ENCODE data around the gene CFAP20DC. TPM values are rescaled to one million over a fixed set of nuclear protein-coding genes. Genes with fewer than 3 reads are reported as not detected.

Gene CFAP20DC
- total and polyA plus RNA-seq, 2 of the 8 experiments (the other 6 are each of a cell fraction or from before 2014, with no cell fraction given) = 2.2 to 2.8 TPM

DNA sequence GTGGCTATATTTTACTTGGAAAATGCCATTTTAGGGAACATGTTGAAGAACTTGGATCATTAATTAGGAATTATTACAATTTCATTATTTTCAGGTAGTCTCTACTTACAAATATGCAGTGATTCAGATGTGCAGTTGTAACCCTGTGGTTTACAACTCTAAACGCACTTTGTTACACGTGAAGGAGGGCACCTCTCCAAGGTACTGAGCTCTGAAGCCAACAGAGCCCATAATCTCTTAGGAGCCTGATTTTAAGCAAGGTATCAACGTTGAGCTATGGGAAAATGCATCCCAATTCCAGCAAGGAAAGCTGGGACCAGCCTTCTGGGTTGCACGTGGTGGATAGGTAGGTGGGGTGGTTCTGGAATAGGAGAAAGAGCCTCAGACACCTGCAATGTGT lies 301.8 kb downstream of the CFAP20DC start:
- no peaks in the 10 kb centered on the region for H3K23me2 ChIP-seq (ENCODE audit: low read depth, low read length)
- no peak overlapping the region for H3K9ac ChIP-seq (replicated peaks in 1 of 4; ENCODE audit: extremely low read depth in 1 of 4, low read depth in 3 of 4, low read length in 3 of 4)
- no peak overlapping the region for H3K23ac ChIP-seq (ENCODE audit: insufficient read length)
- H2AFZ ChIP-seq (ENCODE audit: low read length) = no peak overlapping the region
- no peak overlapping the region for H4K5ac ChIP-seq (ENCODE audit: insufficient read length, low read depth, low read length)
- H4K20me1 ChIP-seq (replicated peaks in 1 of 2; ENCODE audit: control insufficient read depth in 1 of 2, insufficient read depth in 2 of 2, low read length in 2 of 2) = no peaks in the 10 kb centered on the region
- H2BK20ac ChIP-seq (ENCODE audit: low read length) = no peak overlapping the region
- no peak overlapping the region for H3K27ac ChIP-seq (ENCODE audit: low read depth, low read length)
- H3K79me1 ChIP-seq (ENCODE audit: low read depth, low read length) = no peaks in the 10 kb centered on the region
- no peak overlapping the region for H2BK15ac ChIP-seq (ENCODE audit: low read length)
- H2BK120ac ChIP-seq (replicated peaks; ENCODE audit: low read depth, low read length) = no peak overlapping the region
- no peak overlapping the region for H3K4me2 ChIP-seq (ENCODE audit: insufficient read depth in 1 of 2, low read depth in 2 of 2, low read length in 2 of 2)
- H3K9me3 ChIP-seq (ENCODE audit: insufficient read depth in 2 of 2, low read depth in 1 of 2, low read length in 1 of 2) = no peaks in the 10 kb centered on the region
- no peak overlapping the region for H3K56ac ChIP-seq (replicated peaks; ENCODE audit: insufficient read length, low read depth, low read length)
- FAIRE-seq = no peak
- H3K18ac ChIP-seq (ENCODE audit: extremely low read depth, low read length) = no peak overlapping the region
- no peak overlapping the region for H3K4ac ChIP-seq (replicated peaks; ENCODE audit: insufficient read length, low read depth, low read length)
- H2BK5ac ChIP-seq (ENCODE audit: low read depth, low read length) = no peak overlapping the region
- no peak overlapping the region for H3K14ac ChIP-seq (ENCODE audit: insufficient read length)
- 53% methylated on average over 4 of the region's 4 CpGs; no CpG with 5 or more reads in 1 of the 2 experiments for WGBS, 2 experiments (ENCODE audit: extremely low coverage in 1 of 2, insufficient coverage in 1 of 2, insufficient read length in 1 of 2, insufficient replicate concordance in 2 of 2, low coverage in 1 of 2, low lambda C conversion rate in 2 of 2, missing lambda C conversion rate in 1 of 2)
- DNase-seq (ENCODE audit: low read depth in 1 of 2, low spot score in 2 of 2) = no peak
- CTCF ChIA-PET (ENCODE audit: partially characterized antibody) = interaction anchor here (1.4 kb wide), 1 partner anchor 75 kb away, joined by 6 read pairs; no protein-coding TSS in a partner anchor
- TF ChIP-seq BCL11A (IDR thresholded peaks at IDR 0.05; ENCODE audit: low read depth in 2 of 2, low read length in 2 of 2) = no peak
- TF ChIP-seq RNF2 (IDR thresholded peaks at IDR 0.05; ENCODE audit: borderline replicate concordance, low read depth, low read length, missing control alignments, poor library complexity, severe bottlenecking) = no peak
- TF ChIP-seq RXRA (IDR thresholded peaks at IDR 0.05; ENCODE audit: insufficient read depth, low read depth, low read length) = no peak
- TF ChIP-seq CHD2 (IDR thresholded peaks at IDR 0.05; ENCODE audit: low read length) = no peak
- TF ChIP-seq SP1 (IDR thresholded peaks at IDR 0.05; ENCODE audit: low read depth, low read length) = no peak
- no peak for TF ChIP-seq TBP (IDR thresholded peaks at IDR 0.05; ENCODE audit: low read depth, low read length)
- no peak for TF ChIP-seq JUN (IDR thresholded peaks at IDR 0.05; ENCODE audit: low read depth, low read length)
- TF ChIP-seq CEBPB (IDR thresholded peaks at IDR 0.05; ENCODE audit: low read depth, low read length) = no peak
- TF ChIP-seq TCF12 (IDR thresholded peaks at IDR 0.05; ENCODE audit: low read depth, low read length) = no peak
- TF ChIP-seq CREB1 (IDR thresholded peaks at IDR 0.05) = no peak
- TF ChIP-seq, protein P1, sequence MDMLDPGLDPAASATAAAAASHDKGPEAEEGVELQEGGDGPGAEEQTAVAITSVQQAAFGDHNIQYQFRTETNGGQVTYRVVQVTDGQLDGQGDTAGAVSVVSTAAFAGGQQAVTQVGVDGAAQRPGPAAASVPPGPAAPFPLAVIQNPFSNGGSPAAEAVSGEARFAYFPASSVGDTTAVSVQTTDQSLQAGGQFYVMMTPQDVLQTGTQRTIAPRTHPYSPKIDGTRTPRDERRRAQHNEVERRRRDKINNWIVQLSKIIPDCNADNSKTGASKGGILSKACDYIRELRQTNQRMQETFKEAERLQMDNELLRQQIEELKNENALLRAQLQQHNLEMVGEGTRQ (IDR thresholded peaks at IDR 0.05; ENCODE audit: low read length) = no peak
- no peak for TF ChIP-seq RBBP5 (IDR thresholded peaks at IDR 0.05; ENCODE audit: borderline replicate concordance, low read depth, low read length)
- H2AK5ac ChIP-seq (ENCODE audit: low read depth, low read length) = no peak overlapping the region
- no peak overlapping the region for H2BK12ac ChIP-seq (ENCODE audit: low read depth, low read length)
- H3K36me3 ChIP-seq (ENCODE audit: control insufficient read depth in 2 of 4, insufficient read depth in 4 of 4, low read length in 3 of 4) = no peaks in the 10 kb centered on the region
- no peaks in the 10 kb centered on the region for H3K79me2 ChIP-seq (ENCODE audit: control insufficient read depth in 1 of 2, insufficient read depth in 2 of 2, low read length in 2 of 2)
- POLR2A ChIA-PET (ENCODE audit: partially characterized antibody) = interaction anchor here (0.9 kb wide), 1 partner anchor 28 kb away, joined by 3 read pairs; no protein-coding TSS in a partner anchor
- no peak overlapping the region for H4K91ac ChIP-seq (replicated peaks; ENCODE audit: insufficient read length, low read length)
- H3K4me3 ChIP-seq (ENCODE audit: extremely low read depth in 1 of 4, insufficient read depth in 2 of 4, low read depth in 3 of 4, low read length in 4 of 4) = no peak overlapping the region
- H3K4me1 ChIP-seq (replicated peaks in 1 of 4; ENCODE audit: control insufficient read depth in 3 of 4, insufficient read depth in 4 of 4, low read length in 3 of 4) = no peaks in the 10 kb centered on the region
- no peak overlapping the region for H4K8ac ChIP-seq (ENCODE audit: extremely low read depth, insufficient read depth, low read length)
- H3K27me3 ChIP-seq (replicated peaks in 1 of 4; ENCODE audit: control insufficient read depth in 3 of 4, extremely low read depth in 1 of 4, insufficient read depth in 3 of 4, low read length in 3 of 4) = no peaks in the 10 kb centered on the region

All from H1 (cell line).